Aorta (tissue), 5 donors: Measurements from ENCODE around the gene PRDM10. TPM values are rescaled to one million over a fixed set of nuclear protein-coding genes. Genes with fewer than 3 reads are reported as not detected.
"Not testable (repeated sequence)": the region's sequence is repeated elsewhere in the genome, so short reads cannot be mapped to it uniquely, and the experiment has no call there.

Source experiments
- ATAC-seq: fragments of 200-7000 bp; cut with Tn5 transposase; one replicate; pipeline ENCODE4 v1.9.1; 2022; ENCODE audit warnings: moderate library complexity; ENCODE audit not compliant: low FRiP score
- DNase-seq, 2 donors: peaks; one replicate each; pipeline ENCODE4 v3.0.0-alpha.2; 2020
- H3K27ac ChIP-seq, 2 donors: one replicate each; pipeline ENCODE4 v1.5.1; 2013; ENCODE audit warnings: low read length in 2 of 2, mild to moderate bottlenecking in 2 of 2, moderate library complexity in 2 of 2, control low read depth in 1 of 2, inconsistent platforms in 1 of 2, low read depth in 1 of 2
- H3K27me3 ChIP-seq, 2 donors: one replicate each; pipeline ENCODE4 v1.6.1; 2013; ENCODE audit warnings: control low read depth in 1 of 2, low read length in 1 of 2, mild to moderate bottlenecking in 1 of 2, moderate library complexity in 1 of 2; ENCODE audit not compliant: insufficient read depth in 2 of 2, control insufficient read depth in 1 of 2
- H3K36me3 ChIP-seq, 2 donors: one replicate each; pipeline ENCODE4 v1.6.1; 2013; ENCODE audit warnings: control low read depth in 1 of 2, low read length in 1 of 2, mild to moderate bottlenecking in 1 of 2; ENCODE audit not compliant: insufficient read depth in 2 of 2, control insufficient read depth in 1 of 2
- H3K4me1 ChIP-seq, 2 donors: one replicate each; pipeline ENCODE4 v1.6.1; 2013; ENCODE audit warnings: low read length in 2 of 2, control low read depth in 1 of 2, mild to moderate bottlenecking in 1 of 2, moderate library complexity in 1 of 2; ENCODE audit not compliant: insufficient read depth in 2 of 2, control insufficient read depth in 1 of 2
- H3K4me3 ChIP-seq, 2 donors: one replicate each; pipeline ENCODE4 v1.5.1; 2013; ENCODE audit warnings: low read length in 2 of 2, control low read depth in 1 of 2, mild to moderate bottlenecking in 1 of 2
- H3K9me3 ChIP-seq: one replicate; pipeline ENCODE4 v1.6.1; 2013; ENCODE audit warnings: mild to moderate bottlenecking, low read length; ENCODE audit not compliant: control insufficient read depth
- WGBS, 2 donors: extraction: QIAGEN DNeasy Blood & Tissue Kit; methylation state at CpG; one replicate each; pipeline ENCODE4 v1.1.7; 2013; 5-methylcytosine and 5-hydroxymethylcytosine counted together
- intact Hi-C, 2 donors: fragments of 100-400 bp; cut with DNase I; formaldehyde crosslinking; loops; one replicate each; pipeline versions ENCODE4 v1.14.2 to v1.15.0; 2022
- polyA plus RNA-seq, 2 donors: library from polyadenylated mRNA; stranded (reverse); fragments of 200-250 nt; gene quantifications; one replicate each; pipeline ENCODE4 v1.2.3, GENCODE V29; 2013
- total RNA-seq, 2 donors: library from RNA; stranded (reverse); fragmentation: NEBNext Ultra II Directional; extraction: Animal tissue kit (Norgen Biotek cat#: 25700); gene quantifications; one replicate each; pipeline ENCODE4 v1.2.1, GENCODE V29; 2021
- donor health status: healthy with polysubstance abuse.
- donor health status: Bipolar disorder and iron deficiency.
- donor health status: DM: no; HTN: no; CAD: no.
- donor health status: DM: no; HTN: no; CAD: no.
- donor health status: DM: yes; HTN: yes; CAD: no.

Gene PRDM10
- total and polyA plus RNA-seq, 4 donors = 1.5 to 14.9 (median 5.1) TPM

DNA sequence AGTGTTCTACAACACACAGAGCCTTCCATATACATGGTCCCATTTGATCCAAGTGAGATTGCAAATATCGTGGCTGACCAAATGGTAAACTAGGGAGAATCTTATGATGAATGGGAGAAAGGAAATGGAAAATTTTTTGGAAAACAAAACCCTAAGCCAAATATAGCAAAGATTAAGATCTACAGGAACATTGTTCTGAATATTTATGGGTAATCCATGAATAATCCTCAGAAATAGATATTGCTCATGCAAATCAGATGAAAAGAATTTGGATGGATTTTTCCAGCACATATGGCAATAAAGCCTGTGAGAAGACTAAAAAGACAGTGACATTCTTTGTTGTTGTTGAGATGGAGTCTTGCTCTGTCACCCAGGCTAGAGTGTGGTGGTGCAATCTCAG lies 21.7 kb upstream of the PRDM10 start:
- Histone ChIP-seq H3K27ac (no peak overlapping the region), H3K4me1 (no peaks in the 10 kb centered on the region), H3K36me3 (no peaks in the 10 kb centered on the region), H3K27me3 (no peaks in the 10 kb centered on the region), H3K9me3 (no peaks in the 10 kb centered on the region), H3K4me3 (no peak overlapping the region)
- WGBS, 2 donors = 6 to 8% methylated on average over 1 of the region's 1 CpG
- no peak for DNase-seq
- intact Hi-C loops = no loop called here
- ATAC-seq = no peak

GRCh38 chr11:130023204-130023603 lies 20.6 kb upstream of the PRDM10 start:
- no peaks in the 10 kb centered on the region for H3K4me1 ChIP-seq
- H3K9me3 ChIP-seq = no peaks in the 10 kb centered on the region
- no peak overlapping the region for H3K27ac ChIP-seq
- 42 to 60% methylated on average over 2 of the region's 2 CpGs for WGBS, 2 donors
- H3K36me3 ChIP-seq = no peaks in the 10 kb centered on the region
- no peaks in the 10 kb centered on the region for H3K27me3 ChIP-seq
- DNase-seq = no peak
- ATAC-seq = no peak
- intact Hi-C loops = no loop called here
- H3K4me3 ChIP-seq = no peak overlapping the region

DNA sequence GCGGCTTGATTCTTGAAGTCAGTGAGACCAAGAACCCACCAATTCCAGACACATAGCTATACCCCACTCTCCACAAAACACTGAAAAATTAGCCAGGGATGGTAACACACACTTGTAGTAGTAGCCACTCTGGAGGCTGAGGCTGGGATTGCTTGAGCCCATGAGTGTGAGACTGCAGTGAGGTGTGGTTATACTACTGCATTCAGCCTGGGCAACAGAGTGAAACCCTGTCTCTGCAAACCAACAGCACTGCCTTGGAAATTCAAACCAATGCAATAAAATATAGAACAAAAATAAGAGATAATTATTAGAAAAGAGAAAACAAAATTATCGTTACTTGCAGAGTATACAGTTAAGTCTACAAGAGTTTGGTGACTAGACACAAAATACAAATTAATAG lies 20.2 kb upstream of the PRDM10 start:
- Histone ChIP-seq H3K4me3 (no peak overlapping the region), H3K9me3 (no peaks in the 10 kb centered on the region), H3K27me3 (no peaks in the 10 kb centered on the region), H3K27ac (no peak overlapping the region), H3K4me1 (no peaks in the 10 kb centered on the region), H3K36me3 (no peaks in the 10 kb centered on the region)
- no peak for ATAC-seq
- intact Hi-C loops = no loop called here
- no peak for DNase-seq
- WGBS, 2 donors = 94 to 95% methylated on average over 2 of the region's 2 CpGs

DNA sequence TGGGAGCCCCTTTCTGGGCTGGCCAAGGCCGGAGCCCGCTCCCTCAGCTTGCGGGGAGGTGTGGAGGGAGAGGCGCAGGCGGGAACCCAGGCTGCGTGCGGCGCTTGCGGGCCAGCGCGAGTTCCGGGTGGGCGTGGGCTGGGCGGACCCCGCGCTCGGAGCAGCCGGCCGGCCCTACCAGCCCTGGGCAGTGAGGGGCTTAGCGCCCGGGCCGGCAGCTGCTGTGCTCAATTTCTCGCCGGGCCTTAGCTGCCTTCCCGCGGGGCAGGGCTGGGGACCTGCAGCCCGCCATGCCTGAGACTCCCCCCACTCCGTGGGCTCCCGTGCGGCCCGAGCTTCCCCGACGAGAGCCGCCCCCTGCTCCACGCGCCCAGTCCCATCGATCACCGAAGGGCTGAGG lies 19.0 kb upstream of the PRDM10 start:
- H3K27me3 ChIP-seq, H3K27ac ChIP-seq, DNase-seq, H3K36me3 ChIP-seq, H3K4me3 ChIP-seq, intact Hi-C loops, H3K9me3 ChIP-seq, ATAC-seq, H3K4me1 ChIP-seq: not testable (repeated sequence)
- WGBS, 2 donors = 97 to 98% methylated on average over 38 of the region's 38 CpGs

GRCh38 chr11:130020323-130020722 lies 17.7 kb upstream of the PRDM10 start:
- no peak overlapping the region for H3K27ac ChIP-seq
- 53 to 59% methylated on average over 4 of the region's 4 CpGs for WGBS, 2 donors
- no peak overlapping the region for H3K4me3 ChIP-seq
- H3K27me3 ChIP-seq = no peaks in the 10 kb centered on the region
- H3K4me1 ChIP-seq = no peaks in the 10 kb centered on the region
- intact Hi-C loops = no loop called here
- DNase-seq = no peak
- H3K9me3 ChIP-seq = no peaks in the 10 kb centered on the region
- ATAC-seq = no peak
- no peaks in the 10 kb centered on the region for H3K36me3 ChIP-seq

- H3K27me3 ChIP-seq, H3K36me3 ChIP-seq, H3K4me1 ChIP-seq, intact Hi-C loops, H3K27ac ChIP-seq, ATAC-seq, H3K9me3 ChIP-seq, H3K4me3 ChIP-seq, DNase-seq: not testable (repeated sequence)
- WGBS, 2 donors = 93 to 96% methylated on average over 3 of the region's 3 CpGs
Measured at GRCh38 chr11:130015846-130016245, 13.2 kb upstream of the PRDM10 start.

DNA sequence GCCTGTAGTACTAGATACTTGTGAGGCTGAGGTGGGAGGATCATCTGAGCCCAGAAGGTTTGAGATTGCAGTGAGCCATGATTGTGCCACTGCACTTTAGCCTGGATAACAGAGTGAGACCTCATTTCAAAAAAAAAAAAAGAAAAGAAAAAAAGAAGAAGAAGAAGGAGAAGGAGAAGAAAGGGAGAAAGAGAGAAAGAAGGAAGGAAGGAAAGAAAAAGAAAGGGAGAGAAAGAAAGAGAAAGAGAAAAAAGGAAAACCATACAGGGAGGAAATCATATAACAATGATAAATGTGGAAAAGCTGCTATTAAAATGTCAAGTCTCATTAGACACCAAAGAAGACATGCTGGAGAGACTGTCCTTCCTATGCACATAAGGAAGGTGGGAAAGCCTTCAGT lies 5.7 kb upstream of the PRDM10 start:
- H3K27me3 ChIP-seq = no peaks in the 10 kb centered on the region
- H3K36me3 ChIP-seq = no peaks in the 10 kb centered on the region
- no peaks in the 10 kb centered on the region for H3K9me3 ChIP-seq
- no peak overlapping the region for H3K27ac ChIP-seq
- DNase-seq (no peak), ATAC-seq (no peak)
- H3K4me3 ChIP-seq = no peak overlapping the region
- intact Hi-C loops = loop anchor here (10.0 kb wide), 2 partner anchors 116 to 896 kb away; no protein-coding TSS in a partner anchor
- H3K4me1 ChIP-seq = no peaks in the 10 kb centered on the region

GRCh38 chr11:130006929-130007328 lies 4.3 kb upstream of the PRDM10 start:
- Histone ChIP-seq H3K4me1 (no peaks in the 10 kb centered on the region), H3K27me3 (no peaks in the 10 kb centered on the region), H3K4me3 (no peak overlapping the region), H3K9me3 (no peaks in the 10 kb centered on the region), H3K27ac (no peak overlapping the region), H3K36me3 (no peaks in the 10 kb centered on the region)
- intact Hi-C loops = loop anchor here (10.0 kb wide), 2 partner anchors 118 to 898 kb away; no protein-coding TSS in a partner anchor
- no peak for DNase-seq
- 89 to 91% methylated on average over 3 of the region's 3 CpGs for WGBS, 2 donors
- ATAC-seq = no peak

DNA sequence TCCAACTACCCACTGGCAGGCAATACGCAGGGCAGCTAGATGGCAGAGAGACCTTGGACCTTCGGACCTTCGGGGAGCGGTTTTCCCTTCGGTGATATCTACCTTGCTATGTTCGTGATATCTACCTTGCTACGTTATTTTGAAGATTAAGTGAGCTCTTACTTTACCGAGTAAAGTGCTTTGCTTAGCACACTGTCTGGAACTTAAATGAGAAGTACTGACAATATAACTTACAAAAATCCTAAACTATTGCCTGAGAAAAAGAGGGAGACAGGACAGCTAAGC lies 1.0 kb upstream of the PRDM10 start:
- intact Hi-C loops = loop anchor here (2.0 to 10.0 kb wide), 4 partner anchors 65 to 901 kb away; partner anchors contain the start of gene APLP2 (in 2 of the 2)
- Histone ChIP-seq H3K36me3 (no peaks in the 10 kb centered on the region), H3K4me1 (no peaks in the 10 kb centered on the region), H3K27me3 (no peaks in the 10 kb centered on the region), H3K9me3 (no peaks in the 10 kb centered on the region), H3K27ac (peak overlapping the region; percentile 18 to 99), H3K4me3 (peak overlapping the region; percentile 68 to 98)
- ATAC-seq = no peak
- 1% methylated on average over 8 of the region's 8 CpGs for WGBS, 2 donors
- no peak for DNase-seq
